ENCODE results near the gene PLVAP.

PLVAP gene

GRCh38 chr19:17318966-17319365 lies 58.2 kb downstream of the PLVAP start:
- no peak for TF ChIP-seq FOXM1 (IDR thresholded peaks at IDR 0.05; ENCODE audit: borderline replicate concordance)
- no peak for TF ChIP-seq TARDBP (IDR thresholded peaks at IDR 0.05)
- TF ChIP-seq L3MBTL2 (conservative IDR thresholded peaks at IDR 0.05): no peak
- no peak for TF ChIP-seq SUZ12 (IDR thresholded peaks at IDR 0.05)
- no peak for TF ChIP-seq HDGF (IDR thresholded peaks at IDR 0.05; ENCODE audit: borderline replicate concordance)
- no peak for TF ChIP-seq FOXK2 (IDR thresholded peaks at IDR 0.05)
- TF ChIP-seq, protein P1, sequence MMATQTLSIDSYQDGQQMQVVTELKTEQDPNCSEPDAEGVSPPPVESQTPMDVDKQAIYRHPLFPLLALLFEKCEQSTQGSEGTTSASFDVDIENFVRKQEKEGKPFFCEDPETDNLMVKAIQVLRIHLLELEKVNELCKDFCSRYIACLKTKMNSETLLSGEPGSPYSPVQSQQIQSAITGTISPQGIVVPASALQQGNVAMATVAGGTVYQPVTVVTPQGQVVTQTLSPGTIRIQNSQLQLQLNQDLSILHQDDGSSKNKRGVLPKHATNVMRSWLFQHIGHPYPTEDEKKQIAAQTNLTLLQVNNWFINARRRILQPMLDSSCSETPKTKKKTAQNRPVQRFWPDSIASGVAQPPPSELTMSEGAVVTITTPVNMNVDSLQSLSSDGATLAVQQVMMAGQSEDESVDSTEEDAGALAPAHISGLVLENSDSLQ (IDR thresholded peaks at IDR 0.05): no peak
- no peak for TF ChIP-seq FOXA1 (IDR thresholded peaks at IDR 0.05)
- no peak for TF ChIP-seq LEF1 (IDR thresholded peaks at IDR 0.05; ENCODE audit: borderline replicate concordance)
- no peak for TF ChIP-seq ZNF384 (IDR thresholded peaks at IDR 0.05)
- TF ChIP-seq SP1 (IDR thresholded peaks at IDR 0.05): no peak
- no peak for TF ChIP-seq ARNT (IDR thresholded peaks at IDR 0.05)
- no peak for TF ChIP-seq CTBP1 (IDR thresholded peaks at IDR 0.05; ENCODE audit: borderline replicate concordance)
- TF ChIP-seq BHLHE40 (IDR thresholded peaks at IDR 0.05; ENCODE audit: borderline replicate concordance): no peak
- TF ChIP-seq ELF4 (IDR thresholded peaks at IDR 0.05): no peak
- CTCF ChIA-PET: interaction anchor here (0.6 kb wide), 1 partner anchor 16 kb away, joined by 3 read pairs; no protein-coding TSS in a partner anchor
- no peak for DNase-seq (ENCODE audit: extremely low spot score)
- POLR2A ChIA-PET: interaction anchor here (1.2 kb wide), 1 partner anchor 9 kb away, joined by 4 read pairs; no protein-coding TSS in a partner anchor

GRCh38 chr19:17314007-17314593 lies 63.0 kb downstream of the PLVAP start:
- POLR2A ChIA-PET: interaction anchor here (0.6 kb wide), 1 partner anchor 177 kb away, joined by 5 read pairs; no protein-coding TSS in a partner anchor
- TF ChIP-seq, protein P1 (IDR thresholded peaks at IDR 0.05): no peak
- TF ChIP-seq CTBP1 (IDR thresholded peaks at IDR 0.05; ENCODE audit: borderline replicate concordance) (no peak), FOXA1 (IDR thresholded peaks at IDR 0.05) (no peak)
- no peak for DNase-seq (ENCODE audit: extremely low spot score)
- CTCF ChIA-PET: no interaction called here

DNA sequence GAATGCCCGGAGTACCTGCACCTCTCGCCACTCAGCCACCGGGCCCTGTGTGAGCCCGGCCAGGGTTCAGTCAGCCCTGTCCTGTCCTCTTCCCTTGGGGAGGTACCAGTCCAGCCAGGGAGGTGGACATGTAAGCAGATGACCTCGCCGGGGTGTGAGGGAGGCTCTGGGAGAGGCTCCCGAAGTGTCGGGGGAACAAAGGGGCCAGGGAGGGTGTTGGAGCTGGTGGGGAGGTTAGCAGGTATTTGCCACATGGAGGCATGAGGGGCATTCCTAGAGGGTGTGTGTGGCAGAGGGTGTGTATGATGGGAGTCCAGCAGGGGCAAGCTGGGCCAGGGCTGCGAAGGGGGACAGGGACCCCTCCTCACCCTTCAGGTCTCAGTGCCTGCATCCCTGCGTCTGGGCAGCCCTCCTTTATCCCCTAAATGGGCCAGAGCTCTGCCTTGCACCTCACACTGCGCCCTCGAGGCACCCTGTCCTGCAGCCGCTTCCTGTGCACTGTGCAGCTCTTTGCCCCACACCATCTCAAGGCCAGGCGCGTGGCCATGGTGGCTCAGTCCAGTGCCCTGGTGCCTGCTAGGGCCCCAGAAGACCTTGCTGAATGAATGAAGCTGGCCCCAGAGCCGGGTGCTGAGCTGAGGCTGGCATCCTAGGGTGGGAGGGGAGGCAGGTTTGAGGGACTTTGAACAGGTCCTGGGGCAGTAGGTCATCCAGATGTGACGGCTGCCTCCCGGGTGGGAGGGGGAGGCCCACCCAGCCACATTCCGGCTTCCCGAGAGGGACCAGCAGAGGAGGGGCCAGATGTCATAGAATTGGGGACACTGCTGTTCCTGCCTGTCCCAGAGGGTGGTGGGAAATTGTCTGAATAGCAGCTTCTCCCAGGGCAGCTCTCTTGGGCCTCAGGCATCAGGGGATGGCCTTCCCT lies 64.7 kb downstream of the PLVAP start:
- ChIA-PET POLR2A (interaction anchor here (0.7 to 1.5 kb wide), 3 partner anchors 9 to 19 kb away, joined by 4 to 5 read pairs (median 4); no protein-coding TSS in a partner anchor), CTCF (interaction anchor here (0.6 kb wide), 1 partner anchor 626 kb away, joined by 3 read pairs; no protein-coding TSS in a partner anchor)
- TF ChIP-seq SP1 (IDR thresholded peaks at IDR 0.05) (no peak), FOXK2 (IDR thresholded peaks at IDR 0.05) (no peak), FOXM1 (IDR thresholded peaks at IDR 0.05; ENCODE audit: borderline replicate concordance) (no peak), L3MBTL2 (conservative IDR thresholded peaks at IDR 0.05) (no peak), NFRKB (IDR thresholded peaks at IDR 0.05) (no peak), ARNT (IDR thresholded peaks at IDR 0.05) (no peak), HDGF (IDR thresholded peaks at IDR 0.05; ENCODE audit: borderline replicate concordance) (no peak), TARDBP (IDR thresholded peaks at IDR 0.05) (no peak)
- TF ChIP-seq, protein P1 (IDR thresholded peaks at IDR 0.05): no peak
- DNase-seq (ENCODE audit: extremely low spot score): no peak

DNA sequence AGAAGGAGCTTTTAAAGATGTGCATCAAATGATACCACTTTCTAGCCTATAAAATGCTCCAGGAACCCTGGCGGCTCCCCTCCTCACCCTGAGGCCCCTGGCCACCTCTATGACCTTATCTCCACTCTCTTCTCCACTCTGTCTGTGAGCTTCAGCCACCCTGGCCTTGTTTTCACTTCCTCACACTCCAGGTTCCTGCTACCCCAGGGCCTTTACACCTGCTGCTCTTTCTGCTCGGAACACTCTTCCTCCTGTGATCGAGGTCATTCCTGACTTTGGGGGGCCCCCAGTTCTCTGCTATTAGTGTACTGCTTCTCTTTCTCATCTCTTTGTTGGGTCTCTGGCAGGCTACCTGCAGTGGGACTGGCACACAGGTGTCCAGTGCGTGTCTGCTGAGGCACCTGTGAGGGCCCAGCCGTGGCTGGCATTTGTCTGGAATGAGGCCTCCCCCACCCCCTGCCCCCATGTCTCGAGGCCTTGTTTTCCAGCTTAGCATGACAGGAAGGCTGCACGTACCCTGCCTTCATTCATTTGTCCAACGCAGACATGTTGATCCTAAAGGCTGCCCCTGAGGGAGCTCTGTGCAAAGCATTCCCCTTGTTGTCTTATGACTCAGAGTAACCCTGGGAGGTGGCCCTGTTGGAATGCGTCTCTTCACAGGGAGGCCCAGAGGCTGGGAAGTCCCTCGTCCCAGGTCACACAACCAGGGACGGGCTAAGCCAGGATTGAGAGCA lies 65.5 kb downstream of the PLVAP start:
- CTCF ChIA-PET: no interaction called here
- no peak for TF ChIP-seq SUZ12 (IDR thresholded peaks at IDR 0.05)
- no peak for TF ChIP-seq LEF1 (IDR thresholded peaks at IDR 0.05; ENCODE audit: borderline replicate concordance)
- no peak for TF ChIP-seq TARDBP (IDR thresholded peaks at IDR 0.05)
- no peak for TF ChIP-seq L3MBTL2 (conservative IDR thresholded peaks at IDR 0.05)
- TF ChIP-seq ARNT (IDR thresholded peaks at IDR 0.05): no peak
- no peak for TF ChIP-seq FOXK2 (IDR thresholded peaks at IDR 0.05)
- no peak for TF ChIP-seq ZNF384 (IDR thresholded peaks at IDR 0.05)
- TF ChIP-seq, protein P1 (IDR thresholded peaks at IDR 0.05): no peak
- no peak for TF ChIP-seq SP1 (IDR thresholded peaks at IDR 0.05)
- no peak for TF ChIP-seq FOXM1 (IDR thresholded peaks at IDR 0.05; ENCODE audit: borderline replicate concordance)
- no peak for TF ChIP-seq HDGF (IDR thresholded peaks at IDR 0.05; ENCODE audit: borderline replicate concordance)
- no peak for TF ChIP-seq CTBP1 (IDR thresholded peaks at IDR 0.05; ENCODE audit: borderline replicate concordance)
- TF ChIP-seq NFRKB (IDR thresholded peaks at IDR 0.05): no peak
- no peak for TF ChIP-seq FOXA1 (IDR thresholded peaks at IDR 0.05)
- TF ChIP-seq BHLHE40 (IDR thresholded peaks at IDR 0.05; ENCODE audit: borderline replicate concordance): no peak
- TF ChIP-seq ELF4 (IDR thresholded peaks at IDR 0.05): no peak
- DNase-seq (ENCODE audit: extremely low spot score): no peak
- POLR2A ChIA-PET: interaction anchor here (1.5 kb wide), 1 partner anchor 19 kb away, joined by 4 read pairs; no protein-coding TSS in a partner anchor

All from HEK293T (cell line).